Uterus (tissue), 2 donors: Measurements from ENCODE around the gene CRY2.

Experiments used
- POLR2A ChIP-seq, 2 donors: fragments of 450-650 bp; IDR thresholded peaks; one replicate each; pipeline ENCODE4 v1.6.1; 2016; ENCODE audit warnings: antibody characterized with exemption in 2 of 2, mild to moderate bottlenecking in 1 of 2, moderate library complexity in 1 of 2
- TF ChIP-seq, protein P1 (sequence below), 4 experiments: fragments of 200-600 bp in 2 of 4; fragments of 450-650 bp in 2 of 4; sonication (generic) in 2 of 4; IDR thresholded peaks; one replicate each; pipeline ENCODE4 v1.5.1; 2016 to 2019; ENCODE audit warnings: antibody characterized with exemption in 4 of 4, mild to moderate bottlenecking in 2 of 4, moderate library complexity in 1 of 4

DNA sequence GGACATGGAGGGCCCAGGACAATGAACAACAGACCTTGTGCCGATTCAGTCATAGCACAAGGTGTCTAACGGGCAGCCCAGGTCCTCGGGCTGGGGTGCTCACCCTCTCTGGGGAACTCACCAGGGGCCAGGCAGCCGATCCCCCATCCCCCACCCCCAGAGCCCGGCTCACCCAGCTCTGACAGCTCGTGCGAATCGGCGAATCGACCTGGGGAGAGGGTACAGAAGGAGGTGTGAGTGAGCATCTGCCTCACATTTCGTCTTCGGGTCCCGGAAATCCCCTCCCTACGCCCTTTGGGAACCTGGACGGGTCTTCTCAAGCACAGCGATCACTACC, 70.0 kb downstream of the CRY2 start:
- TF ChIP-seq POLR2A (IDR thresholded peaks at IDR 0.05), result no peak
- TF ChIP-seq, protein P1, sequence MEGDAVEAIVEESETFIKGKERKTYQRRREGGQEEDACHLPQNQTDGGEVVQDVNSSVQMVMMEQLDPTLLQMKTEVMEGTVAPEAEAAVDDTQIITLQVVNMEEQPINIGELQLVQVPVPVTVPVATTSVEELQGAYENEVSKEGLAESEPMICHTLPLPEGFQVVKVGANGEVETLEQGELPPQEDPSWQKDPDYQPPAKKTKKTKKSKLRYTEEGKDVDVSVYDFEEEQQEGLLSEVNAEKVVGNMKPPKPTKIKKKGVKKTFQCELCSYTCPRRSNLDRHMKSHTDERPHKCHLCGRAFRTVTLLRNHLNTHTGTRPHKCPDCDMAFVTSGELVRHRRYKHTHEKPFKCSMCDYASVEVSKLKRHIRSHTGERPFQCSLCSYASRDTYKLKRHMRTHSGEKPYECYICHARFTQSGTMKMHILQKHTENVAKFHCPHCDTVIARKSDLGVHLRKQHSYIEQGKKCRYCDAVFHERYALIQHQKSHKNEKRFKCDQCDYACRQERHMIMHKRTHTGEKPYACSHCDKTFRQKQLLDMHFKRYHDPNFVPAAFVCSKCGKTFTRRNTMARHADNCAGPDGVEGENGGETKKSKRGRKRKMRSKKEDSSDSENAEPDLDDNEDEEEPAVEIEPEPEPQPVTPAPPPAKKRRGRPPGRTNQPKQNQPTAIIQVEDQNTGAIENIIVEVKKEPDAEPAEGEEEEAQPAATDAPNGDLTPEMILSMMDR (IDR thresholded peaks at IDR 0.05), result no peak
